Measurements from ENCODE around the gene CST7. TPM values are rescaled to one million over a fixed set of nuclear protein-coding genes. Genes with fewer than 3 reads are reported as not detected.
"Not testable (repeated sequence)": the region's sequence is repeated elsewhere in the genome, so short reads cannot be mapped to it uniquely, and the experiment has no call there.

Gene CST7
- 0.60 and 1.0 TPM in 2 replicates for total RNA-seq (2014; rRNA removed; shearing (Covaris generic))
- 1.4 and 1.7 TPM in 2 replicates for polyA plus RNA-seq (2015; cell fraction: cytosol; rRNA removed)
- 0.25 and 0.68 TPM in 2 replicates for polyA plus RNA-seq (2015; cell fraction: nucleus; rRNA removed)

GRCh38 chr20:24948939-24949679 lies at the start of gene CST7:
CST7 (plus strand) TSS chr20:24949269; CDS start chr20:24949506, 237 bp downstream.
- peak; percentile 73 for DNase-seq (ENCODE audit: low read depth)

- DNase-seq (ENCODE audit: low read depth), result no peak
Observed at GRCh38 chr20:24906806-24907205, 42.3 kb upstream of the CST7 start.

- DNase-seq (ENCODE audit: low read depth), result no peak
Observed at GRCh38 chr20:24908642-24909041, 40.4 kb upstream of the CST7 start.

- no peak for DNase-seq (ENCODE audit: low read depth)
Observed at GRCh38 chr20:24909086-24909780, 39.8 kb upstream of the CST7 start.

GRCh38 chr20:24909861-24910260 lies 39.2 kb upstream of the CST7 start:
- DNase-seq (ENCODE audit: low read depth), result no peak

- no peak for DNase-seq (ENCODE audit: low read depth)
Observed at GRCh38 chr20:24910461-24910860, 38.6 kb upstream of the CST7 start.

- no peak for DNase-seq (ENCODE audit: low read depth)
Observed at GRCh38 chr20:24911461-24911860, 37.6 kb upstream of the CST7 start.

GRCh38 chr20:24912397-24913075 lies 36.5 kb upstream of the CST7 start:
- no peak for DNase-seq (ENCODE audit: low read depth)

- DNase-seq (ENCODE audit: low read depth), result no peak
Observed at GRCh38 chr20:24913076-24913628, 35.9 kb upstream of the CST7 start.

- no peak for DNase-seq (ENCODE audit: low read depth)
Observed at GRCh38 chr20:24914388-24915241, 34.5 kb upstream of the CST7 start.

GRCh38 chr20:24915440-24915839 lies 33.6 kb upstream of the CST7 start:
- no peak for DNase-seq (ENCODE audit: low read depth)

- DNase-seq (ENCODE audit: low read depth), result no peak
Observed at GRCh38 chr20:24915892-24916291, 33.2 kb upstream of the CST7 start.

GRCh38 chr20:24916412-24916811 lies 32.7 kb upstream of the CST7 start:
- no peak for DNase-seq (ENCODE audit: low read depth)

GRCh38 chr20:24917056-24917455 lies 32.0 kb upstream of the CST7 start:
- DNase-seq (ENCODE audit: low read depth), result no peak

- DNase-seq (ENCODE audit: low read depth), result peak; percentile 60
Observed at GRCh38 chr20:24917797-24918578, 31.1 kb upstream of the CST7 start.

- DNase-seq (ENCODE audit: low read depth), result no peak
Observed at GRCh38 chr20:24918579-24919566, 30.2 kb upstream of the CST7 start.

- not testable (repeated sequence) for DNase-seq (ENCODE audit: low read depth)
Observed at GRCh38 chr20:24919665-24920064, 29.4 kb upstream of the CST7 start.

- DNase-seq (ENCODE audit: low read depth), result not testable (repeated sequence)
Observed at GRCh38 chr20:24920706-24921105, 28.4 kb upstream of the CST7 start.

GRCh38 chr20:24929259-24929658 lies 19.8 kb upstream of the CST7 start:
- not testable (repeated sequence) for DNase-seq (ENCODE audit: low read depth)
